ENCODE measurements around the gene CD40LG. TPM values are rescaled to one million over a fixed set of nuclear protein-coding genes. Genes with fewer than 3 reads are reported as not detected.
A peak's percentile ranks its signal among the peaks of the same experiment; 100 is the strongest.

The CD40LG gene
- under 1 TPM; 0.29 to 0.33 (median 0.32) TPM for total RNA-seq

DNA sequence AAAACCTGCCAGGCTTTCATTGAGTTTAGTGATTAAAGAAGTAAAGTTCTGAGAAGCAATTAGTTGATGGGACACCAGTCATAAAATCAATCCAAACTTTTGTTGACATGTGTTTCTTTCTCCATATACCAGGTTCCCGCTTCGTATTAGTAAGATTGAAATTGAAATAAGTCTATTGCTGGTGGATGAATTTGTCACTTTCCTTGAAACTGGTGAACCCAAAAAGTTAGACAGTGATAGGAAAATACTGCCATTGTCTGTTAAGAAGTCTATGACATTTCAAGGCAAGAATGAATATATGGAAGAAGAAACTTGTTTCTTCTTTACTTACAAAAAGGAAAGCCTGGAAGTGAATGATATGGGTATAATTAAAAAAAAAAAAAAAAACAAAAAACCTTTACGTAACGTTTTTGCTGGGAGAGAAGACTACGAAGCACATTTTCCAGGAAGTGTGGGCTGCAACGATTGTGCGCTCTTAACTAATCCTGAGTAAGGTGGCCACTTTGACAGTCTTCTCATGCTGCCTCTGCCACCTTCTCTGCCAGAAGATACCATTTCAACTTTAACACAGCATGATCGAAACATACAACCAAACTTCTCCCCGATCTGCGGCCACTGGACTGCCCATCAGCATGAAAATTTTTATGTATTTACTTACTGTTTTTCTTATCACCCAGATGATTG lies at the start of gene CD40LG:
Gene CD40LG (plus strand): TSS at position 482 of the 684 bp plus-strand sequence. CDS start 91 bp downstream, at position 573.
- H3K4me1 ChIP-seq: no peaks in the 10 kb centered on the region
- no peaks in the 10 kb centered on the region for H3K9me3 ChIP-seq
- TF ChIP-seq POLR2AphosphoS5 (IDR thresholded peaks at IDR 0.05) (no peak), POLR2A (IDR thresholded peaks at IDR 0.05) (no peak)
- TF ChIP-seq, protein P1, sequence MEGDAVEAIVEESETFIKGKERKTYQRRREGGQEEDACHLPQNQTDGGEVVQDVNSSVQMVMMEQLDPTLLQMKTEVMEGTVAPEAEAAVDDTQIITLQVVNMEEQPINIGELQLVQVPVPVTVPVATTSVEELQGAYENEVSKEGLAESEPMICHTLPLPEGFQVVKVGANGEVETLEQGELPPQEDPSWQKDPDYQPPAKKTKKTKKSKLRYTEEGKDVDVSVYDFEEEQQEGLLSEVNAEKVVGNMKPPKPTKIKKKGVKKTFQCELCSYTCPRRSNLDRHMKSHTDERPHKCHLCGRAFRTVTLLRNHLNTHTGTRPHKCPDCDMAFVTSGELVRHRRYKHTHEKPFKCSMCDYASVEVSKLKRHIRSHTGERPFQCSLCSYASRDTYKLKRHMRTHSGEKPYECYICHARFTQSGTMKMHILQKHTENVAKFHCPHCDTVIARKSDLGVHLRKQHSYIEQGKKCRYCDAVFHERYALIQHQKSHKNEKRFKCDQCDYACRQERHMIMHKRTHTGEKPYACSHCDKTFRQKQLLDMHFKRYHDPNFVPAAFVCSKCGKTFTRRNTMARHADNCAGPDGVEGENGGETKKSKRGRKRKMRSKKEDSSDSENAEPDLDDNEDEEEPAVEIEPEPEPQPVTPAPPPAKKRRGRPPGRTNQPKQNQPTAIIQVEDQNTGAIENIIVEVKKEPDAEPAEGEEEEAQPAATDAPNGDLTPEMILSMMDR (IDR thresholded peaks at IDR 0.05): no peak
- no peaks in the 10 kb centered on the region for H3K36me3 ChIP-seq
- intact Hi-C loops (cut with DNase I; ENCODE audit: low total_unique reads): no loop called here
- DNase-seq (ENCODE audit: low spot score in 2 of 2): no peak
- H3K27ac ChIP-seq: no peak within 1 kb of the TSS
- H3K27me3 ChIP-seq: peaks cover 0 to 30% of the 10 kb centered on the region in 2 donors
- H3K4me3 ChIP-seq: no peak within 1 kb of the TSS

DNA sequence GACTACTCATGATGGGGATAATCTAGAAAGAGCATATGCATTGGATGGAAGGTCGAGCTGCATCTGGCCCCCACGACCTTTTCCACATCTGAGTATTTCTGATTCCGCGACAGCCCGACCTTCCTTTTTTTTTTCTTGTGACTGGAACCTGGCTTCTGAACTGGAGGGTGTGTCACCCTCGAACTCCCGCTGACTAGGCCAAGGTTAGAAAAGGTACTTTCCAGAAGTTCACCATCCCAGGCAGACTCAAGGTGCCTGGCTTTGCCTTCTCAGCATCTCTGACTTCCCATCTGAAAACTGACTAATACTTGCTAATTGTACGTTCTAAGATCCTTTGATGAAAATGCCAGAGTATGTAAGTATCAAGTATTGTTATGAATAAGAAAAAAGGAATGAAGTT lies 49.3 kb upstream of the CD40LG start:
- no peak for DNase-seq (ENCODE audit: low spot score in 2 of 2)
- H3K27me3 ChIP-seq: peaks cover 0 to 12% of the 10 kb centered on the region in 2 donors
- no peak overlapping the region for H3K27ac ChIP-seq
- no peaks in the 10 kb centered on the region for H3K9me3 ChIP-seq
- TF ChIP-seq, protein P1 (IDR thresholded peaks at IDR 0.05): no peak
- TF ChIP-seq POLR2AphosphoS5 (IDR thresholded peaks at IDR 0.05): no peak
- no peak for TF ChIP-seq POLR2A (IDR thresholded peaks at IDR 0.05)
- H3K4me1 ChIP-seq: no peaks in the 10 kb centered on the region
- H3K4me3 ChIP-seq: no peak overlapping the region
- H3K36me3 ChIP-seq: no peaks in the 10 kb centered on the region
- intact Hi-C loops (cut with DNase I; ENCODE audit: low total_unique reads): no loop called here

DNA sequence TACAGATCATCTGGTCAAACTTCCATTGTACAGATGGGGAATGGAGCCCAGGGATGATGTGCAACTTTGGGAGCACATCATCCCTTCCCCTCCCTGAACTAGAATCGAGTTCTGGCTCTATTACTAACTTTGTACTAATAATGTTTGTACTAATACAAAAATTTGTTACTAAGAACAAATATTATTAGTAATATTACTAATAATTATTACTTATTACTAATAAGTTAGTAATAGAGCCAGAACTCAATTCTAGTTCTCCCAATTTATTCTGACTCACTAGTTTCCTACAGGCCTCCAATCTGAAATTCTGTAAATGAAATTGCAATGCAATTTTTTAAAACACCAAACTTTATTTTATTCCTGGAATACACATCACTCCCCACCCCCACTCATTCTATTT lies 47.9 kb upstream of the CD40LG start:
- Histone ChIP-seq H3K4me1 (no peaks in the 10 kb centered on the region), H3K27ac (no peak overlapping the region), H3K36me3 (no peaks in the 10 kb centered on the region), H3K27me3 (peaks cover 0 to 12% of the 10 kb centered on the region in 2 donors), H3K4me3 (no peak overlapping the region), H3K9me3 (no peaks in the 10 kb centered on the region)
- TF ChIP-seq, protein P1 (IDR thresholded peaks at IDR 0.05): no peak
- no peak for TF ChIP-seq POLR2A (IDR thresholded peaks at IDR 0.05)
- no peak for DNase-seq (ENCODE audit: low spot score in 2 of 2)
- intact Hi-C loops (cut with DNase I; ENCODE audit: low total_unique reads): no loop called here

GRCh38 chrX:136607236-136607635 lies 40.7 kb upstream of the CD40LG start:
- H3K4me1 ChIP-seq: no peaks in the 10 kb centered on the region
- no peaks in the 10 kb centered on the region for H3K36me3 ChIP-seq
- intact Hi-C loops (cut with DNase I; ENCODE audit: low total_unique reads): no loop called here
- no peak overlapping the region for H3K4me3 ChIP-seq
- no peak for DNase-seq (ENCODE audit: low spot score in 2 of 2)
- TF ChIP-seq, protein P1 (IDR thresholded peaks at IDR 0.05): no peak
- TF ChIP-seq POLR2AphosphoS5 (IDR thresholded peaks at IDR 0.05): no peak
- no peak for TF ChIP-seq POLR2A (IDR thresholded peaks at IDR 0.05)
- H3K9me3 ChIP-seq: no peaks in the 10 kb centered on the region
- peaks cover 0 to 4% of the 10 kb centered on the region in 2 donors for H3K27me3 ChIP-seq
- no peak overlapping the region for H3K27ac ChIP-seq

DNA sequence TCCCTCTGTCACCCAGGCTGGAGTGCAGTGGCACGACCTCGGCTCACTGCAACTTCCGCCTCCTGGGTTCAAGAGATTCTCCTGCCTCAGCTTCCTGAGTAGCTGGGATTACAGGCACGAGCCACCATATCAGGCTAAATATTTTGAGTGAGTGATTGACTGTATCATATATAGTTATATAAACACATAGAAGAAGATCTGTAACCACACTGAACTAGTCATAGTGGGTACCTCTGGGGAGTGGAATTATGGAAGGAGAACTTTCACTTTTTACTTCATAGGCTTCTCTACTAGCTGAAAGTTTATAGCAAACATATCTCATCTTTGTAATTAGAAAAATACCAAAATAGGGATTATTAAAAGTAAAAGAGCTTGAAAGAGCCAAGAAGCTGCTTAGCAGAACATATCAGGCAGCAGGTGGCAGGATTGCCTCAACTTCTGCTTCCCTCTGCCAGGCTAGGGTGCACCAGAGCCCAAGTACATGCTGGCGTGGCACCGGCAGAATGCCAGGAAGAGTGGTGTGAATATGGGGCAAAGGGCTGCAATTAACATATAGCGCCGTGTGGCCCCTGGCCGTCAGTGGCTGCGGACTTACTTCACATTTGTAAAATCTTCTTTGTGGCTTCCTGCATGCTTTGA lies 39.5 kb upstream of the CD40LG start:
- Histone ChIP-seq H3K4me1 (no peaks in the 10 kb centered on the region), H3K9me3 (no peaks in the 10 kb centered on the region), H3K4me3 (no peak overlapping the region), H3K36me3 (no peaks in the 10 kb centered on the region), H3K27me3 (peaks cover 0 to 9% of the 10 kb centered on the region in 2 donors), H3K27ac (no peak overlapping the region)
- TF ChIP-seq POLR2A (IDR thresholded peaks at IDR 0.05) (no peak), POLR2AphosphoS5 (IDR thresholded peaks at IDR 0.05) (peak in 1 of 3 donors; percentile 14)
- DNase-seq (ENCODE audit: low spot score in 2 of 2): peak in 1 of 2 donors; percentile 47
- intact Hi-C loops (cut with DNase I; ENCODE audit: low total_unique reads): no loop called here
